Activated T-helper 17 cell treated with anti-CD3 and anti-CD28 coated beads, Interleukin-2, amount 50 U/mL, for 72 hours (primary cell): ENCODE data around the gene ESM1. TPM values are rescaled to one million over a fixed set of nuclear protein-coding genes. Genes with fewer than 3 reads are reported as not detected.

Experiments
- ATAC-seq: fragments of 150-1000 bp; cut with Tn5 transposase; replicated peaks from 2 replicates; pipeline ENCODE4 v1.10.0; 2021; ENCODE audit warnings: mild to moderate bottlenecking, moderate library complexity
- H3K27ac Mint-ChIP-seq: one replicate; pipeline ENCODE4 v1.8.0; 2022; ENCODE audit warnings: mixed read lengths
- H3K27me3 Mint-ChIP-seq: one replicate; pipeline ENCODE4 v1.8.0; 2022; ENCODE audit warnings: mixed read lengths
- H3K36me3 Mint-ChIP-seq: one replicate; pipeline ENCODE4 v1.8.0; 2022; ENCODE audit warnings: low read depth, mild to moderate bottlenecking, mixed read lengths
- H3K4me1 Mint-ChIP-seq: one replicate; pipeline ENCODE4 v1.8.0; 2022; ENCODE audit warnings: mixed read lengths
- H3K4me3 Mint-ChIP-seq: one replicate; pipeline ENCODE4 v1.8.0; 2022; ENCODE audit warnings: mild to moderate bottlenecking, mixed read lengths
- H3K9me3 Mint-ChIP-seq: one replicate; pipeline ENCODE4 v1.8.0; 2022; ENCODE audit warnings: mixed read lengths
- total RNA-seq, 2 donors: library from RNA; stranded (reverse); gene quantifications; one replicate each; pipeline ENCODE4 v1.2.3, GENCODE V29; 2022

Gene ESM1
- total RNA-seq, 2 donors from 2014 or later: 1.6 TPM; not detected in 1

DNA sequence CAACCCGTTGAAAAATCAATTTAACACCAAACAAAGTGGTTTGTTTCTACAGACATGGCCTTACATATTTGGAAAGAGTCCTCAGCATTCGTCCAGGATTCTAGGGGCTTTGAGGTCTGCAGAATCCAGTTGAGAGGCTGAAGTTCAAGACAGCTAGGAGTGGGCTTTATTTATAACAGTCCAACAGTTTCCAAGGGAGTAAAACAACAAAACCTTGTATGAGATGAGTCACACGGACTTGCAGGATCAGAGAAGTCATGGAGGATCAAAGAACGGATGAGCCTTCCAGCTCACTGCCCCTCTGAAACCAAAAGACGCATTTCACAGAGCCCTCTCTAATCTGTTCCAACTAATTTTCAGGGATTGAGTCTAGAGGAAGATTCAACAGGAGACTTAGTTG, 11.1 kb upstream of the ESM1 start:
- Mint-ChIP-seq H3K9me3 (no peaks in the 10 kb centered on the region), H3K36me3 (no peaks in the 10 kb centered on the region), H3K27me3 (no peaks in the 10 kb centered on the region), H3K4me3 (no peak overlapping the region), H3K27ac (no peak overlapping the region), H3K4me1 (peaks cover 7% of the 10 kb centered on the region)
- no peak for ATAC-seq

GRCh38 chr5:54995168-54995567, 9.8 kb upstream of the ESM1 start:
- Mint-ChIP-seq H3K4me3 (no peak overlapping the region), H3K27ac (no peak overlapping the region), H3K36me3 (no peaks in the 10 kb centered on the region), H3K27me3 (no peaks in the 10 kb centered on the region), H3K9me3 (no peaks in the 10 kb centered on the region), H3K4me1 (peaks cover 7% of the 10 kb centered on the region)
- no peak for ATAC-seq

DNA sequence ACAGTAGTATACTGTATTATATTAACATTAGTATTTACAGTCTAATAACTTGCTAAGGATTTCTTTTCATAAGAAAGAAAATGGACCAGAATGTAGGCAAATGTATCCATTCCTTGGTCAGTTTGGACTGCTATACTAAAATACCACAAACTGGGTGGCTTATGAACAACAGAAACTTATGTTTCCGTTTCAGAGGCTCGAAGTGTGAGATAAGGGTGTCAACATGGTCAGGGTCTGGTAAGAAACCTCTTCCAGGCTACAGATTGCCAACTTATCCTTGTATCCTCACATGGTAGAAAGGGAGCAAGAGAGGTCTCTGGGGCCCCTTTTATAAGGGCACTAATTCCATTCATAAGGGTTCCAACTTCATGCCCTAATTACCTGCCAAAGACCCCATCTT, 9.2 kb upstream of the ESM1 start:
- Mint-ChIP-seq H3K27me3 (no peaks in the 10 kb centered on the region), H3K4me3 (no peak overlapping the region), H3K36me3 (no peaks in the 10 kb centered on the region), H3K9me3 (no peaks in the 10 kb centered on the region), H3K4me1 (peaks cover 4% of the 10 kb centered on the region), H3K27ac (no peak overlapping the region)
- no peak for ATAC-seq

DNA sequence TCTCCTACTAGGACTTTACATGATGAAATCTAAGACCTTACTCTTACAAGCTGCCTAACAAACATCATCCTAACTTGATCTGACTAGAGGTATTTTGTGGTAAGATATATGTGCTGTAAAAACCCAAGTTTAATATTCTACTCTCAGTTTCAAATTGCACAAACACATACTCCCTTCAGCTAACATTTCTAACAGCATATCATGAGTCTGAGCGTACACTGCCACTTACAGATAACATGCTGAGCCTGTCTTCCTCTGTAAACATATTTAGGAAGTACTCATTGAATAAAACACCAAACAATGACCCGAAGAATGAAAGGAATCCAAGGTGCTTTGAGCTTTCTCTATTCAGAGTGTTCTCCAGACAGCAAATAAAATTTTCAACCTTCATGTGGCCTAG, 7.9 kb upstream of the ESM1 start:
- no peak for ATAC-seq
- no peak overlapping the region for H3K27ac Mint-ChIP-seq
- no peaks in the 10 kb centered on the region for H3K9me3 Mint-ChIP-seq
- H3K4me1 Mint-ChIP-seq: peaks cover 10% of the 10 kb centered on the region
- H3K36me3 Mint-ChIP-seq: no peaks in the 10 kb centered on the region
- no peak overlapping the region for H3K4me3 Mint-ChIP-seq
- H3K27me3 Mint-ChIP-seq: no peaks in the 10 kb centered on the region

DNA sequence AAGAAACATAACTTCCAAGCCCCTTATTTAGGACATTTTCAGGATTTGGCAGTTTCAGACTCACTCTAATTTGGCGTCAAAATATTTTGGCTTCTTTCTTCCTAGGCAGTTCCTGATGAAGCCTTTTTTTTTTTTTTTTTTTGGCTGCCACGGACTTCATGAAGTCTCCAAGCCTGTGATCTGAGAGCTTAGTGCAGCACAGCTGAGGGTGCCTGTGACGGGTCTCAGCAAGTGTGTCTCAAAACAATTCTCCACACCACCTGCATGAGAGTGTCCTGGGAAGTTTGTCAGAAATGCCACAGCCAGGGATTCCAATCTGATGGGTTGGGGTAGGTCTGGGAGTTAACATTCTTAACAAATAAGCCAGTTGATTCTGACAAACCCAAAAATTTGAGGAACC, 6.0 kb upstream of the ESM1 start:
- H3K4me3 Mint-ChIP-seq: no peak overlapping the region
- no peaks in the 10 kb centered on the region for H3K36me3 Mint-ChIP-seq
- H3K27ac Mint-ChIP-seq: no peak overlapping the region
- ATAC-seq: no peak
- peaks cover 20% of the 10 kb centered on the region for H3K4me1 Mint-ChIP-seq
- H3K9me3 Mint-ChIP-seq: no peaks in the 10 kb centered on the region
- no peaks in the 10 kb centered on the region for H3K27me3 Mint-ChIP-seq

- no peak for ATAC-seq
- no peaks in the 10 kb centered on the region for H3K36me3 Mint-ChIP-seq
- H3K4me3 Mint-ChIP-seq: no peak overlapping the region
- no peak overlapping the region for H3K27ac Mint-ChIP-seq
- no peaks in the 10 kb centered on the region for H3K27me3 Mint-ChIP-seq
- no peaks in the 10 kb centered on the region for H3K9me3 Mint-ChIP-seq
- peaks cover 20% of the 10 kb centered on the region for H3K4me1 Mint-ChIP-seq
These were observed 5.5 kb upstream of the ESM1 start for GRCh38 chr5:54990841-54991258.

- H3K4me3 Mint-ChIP-seq: no peak overlapping the region
- no peaks in the 10 kb centered on the region for H3K36me3 Mint-ChIP-seq
- no peaks in the 10 kb centered on the region for H3K27me3 Mint-ChIP-seq
- H3K9me3 Mint-ChIP-seq: no peaks in the 10 kb centered on the region
- ATAC-seq: no peak
- H3K27ac Mint-ChIP-seq: no peak overlapping the region
- H3K4me1 Mint-ChIP-seq: peaks cover 20% of the 10 kb centered on the region
These were observed 3.4 kb upstream of the ESM1 start for GRCh38 chr5:54988817-54989216.

DNA sequence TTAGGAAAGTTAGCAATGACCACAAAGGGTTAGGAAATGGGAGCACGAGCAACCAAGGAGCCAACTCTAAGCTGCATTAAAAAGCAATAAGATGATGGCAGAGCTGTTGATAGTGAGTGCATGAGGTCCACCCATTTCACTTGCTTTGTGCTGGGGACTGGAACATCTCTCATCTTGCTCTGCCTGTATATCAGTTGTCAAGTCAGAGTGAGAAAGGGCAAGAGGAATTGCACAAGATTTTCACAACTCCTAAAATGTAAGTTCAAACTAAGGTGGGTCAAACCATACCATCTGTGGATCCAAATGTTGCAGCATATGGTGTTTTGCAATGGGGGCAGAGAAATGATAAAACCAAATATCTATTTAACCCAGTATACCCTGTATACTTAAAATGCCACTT, 2.8 kb upstream of the ESM1 start:
- Mint-ChIP-seq H3K9me3 (no peaks in the 10 kb centered on the region), H3K27me3 (no peaks in the 10 kb centered on the region), H3K4me1 (peaks cover 20% of the 10 kb centered on the region), H3K36me3 (no peaks in the 10 kb centered on the region), H3K4me3 (no peak overlapping the region), H3K27ac (no peak overlapping the region)
- no peak for ATAC-seq

- no peaks in the 10 kb centered on the region for H3K9me3 Mint-ChIP-seq
- peaks cover 20% of the 10 kb centered on the region for H3K4me1 Mint-ChIP-seq
- no peak for ATAC-seq
- H3K27me3 Mint-ChIP-seq: no peaks in the 10 kb centered on the region
- no peak overlapping the region for H3K27ac Mint-ChIP-seq
- no peaks in the 10 kb centered on the region for H3K36me3 Mint-ChIP-seq
- H3K4me3 Mint-ChIP-seq: no peak overlapping the region
These were observed 869 bp upstream of the ESM1 start for GRCh38 chr5:54986269-54986654.

- no peak for ATAC-seq
- H3K36me3 Mint-ChIP-seq: no peaks in the 10 kb centered on the region
- peaks cover 4% of the 10 kb centered on the region for H3K4me1 Mint-ChIP-seq
- no peaks in the 10 kb centered on the region for H3K9me3 Mint-ChIP-seq
- H3K4me3 Mint-ChIP-seq: no peak overlapping the region
- no peaks in the 10 kb centered on the region for H3K27me3 Mint-ChIP-seq
- H3K27ac Mint-ChIP-seq: no peak overlapping the region
These were observed 3.5 kb downstream of the ESM1 start for GRCh38 chr5:54981928-54982327.

DNA sequence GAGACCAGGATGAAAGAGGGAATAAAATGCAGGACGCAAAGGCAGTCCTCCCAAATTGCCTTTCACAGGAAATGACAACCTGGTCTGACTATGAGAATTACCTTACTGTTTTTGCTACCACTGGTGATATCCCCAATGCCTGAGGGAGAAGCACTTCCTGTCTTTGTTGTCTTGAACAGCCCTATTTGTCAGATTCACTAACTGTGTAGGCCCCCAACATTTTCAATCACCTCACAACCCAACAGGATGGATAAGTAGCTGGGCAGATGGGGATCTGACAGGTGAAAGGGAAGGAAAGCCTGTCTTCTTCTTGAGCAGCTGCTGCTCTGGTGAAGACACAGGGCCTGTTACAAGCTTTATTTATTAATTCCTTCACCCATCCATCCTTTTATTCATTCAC, 9.7 kb downstream of the ESM1 start:
- no peak for ATAC-seq
- Mint-ChIP-seq H3K4me1 (no peaks in the 10 kb centered on the region), H3K27ac (no peak overlapping the region)

DNA sequence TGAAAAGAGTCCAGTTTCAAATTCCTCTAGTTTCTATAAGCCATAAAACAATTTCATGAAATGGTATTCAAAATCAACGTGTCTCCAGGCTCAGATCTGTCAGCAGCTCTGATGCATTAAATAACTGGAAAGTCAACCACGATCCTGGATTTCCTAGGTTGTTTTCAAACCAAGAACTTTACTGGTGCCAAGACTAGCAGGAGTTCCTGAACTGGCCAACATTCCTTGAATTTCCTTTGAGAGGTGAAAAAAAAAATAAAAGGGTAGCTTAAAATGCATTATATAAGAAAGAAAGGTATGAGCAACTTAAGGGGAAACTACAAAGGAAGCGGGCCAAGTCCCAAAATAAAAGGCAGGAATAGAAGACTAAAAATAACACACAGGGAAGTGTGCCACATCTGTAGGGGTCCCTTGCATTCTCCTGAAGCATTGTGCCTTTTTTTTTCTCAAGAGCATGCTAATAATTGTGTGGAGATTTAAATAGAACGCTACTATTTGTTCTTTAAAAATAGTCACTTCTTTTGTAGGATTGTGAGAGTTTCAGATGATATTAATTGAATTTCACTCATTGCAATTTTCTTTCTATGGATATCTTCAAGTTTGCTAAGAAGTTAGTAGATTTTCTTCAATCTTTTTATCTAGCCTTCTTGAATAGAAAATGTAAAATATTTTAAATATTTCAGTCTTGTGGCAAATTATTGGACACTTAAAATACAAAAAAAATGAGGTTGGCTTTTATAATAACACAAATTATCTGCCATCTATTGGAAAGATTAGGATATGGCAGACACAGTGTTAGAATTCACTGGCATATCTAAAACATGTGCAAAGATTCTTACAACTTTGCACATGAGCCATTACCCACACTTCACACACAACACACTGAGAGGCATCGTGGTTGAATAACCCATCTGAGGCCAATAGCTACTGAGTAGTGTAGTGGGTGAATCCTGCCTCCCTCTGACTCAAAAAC, 15.3 kb downstream of the ESM1 start:
- H3K9me3 Mint-ChIP-seq: no peaks in the 10 kb centered on the region
- no peaks in the 10 kb centered on the region for H3K36me3 Mint-ChIP-seq
- ATAC-seq: no peak
- H3K27ac Mint-ChIP-seq: no peak overlapping the region
- H3K4me3 Mint-ChIP-seq: no peak overlapping the region
- no peaks in the 10 kb centered on the region for H3K27me3 Mint-ChIP-seq
- H3K4me1 Mint-ChIP-seq: peaks cover 4% of the 10 kb centered on the region

More for the DNA sequence above, 9.7 kb downstream of the ESM1 start:
- H3K9me3 Mint-ChIP-seq: no peaks in the 10 kb centered on the region
- H3K4me3 Mint-ChIP-seq: no peak overlapping the region
- H3K27me3 Mint-ChIP-seq: no peaks in the 10 kb centered on the region
- no peaks in the 10 kb centered on the region for H3K36me3 Mint-ChIP-seq

- H3K36me3 Mint-ChIP-seq: no peaks in the 10 kb centered on the region
- peaks cover 4% of the 10 kb centered on the region for H3K4me1 Mint-ChIP-seq
- no peaks in the 10 kb centered on the region for H3K27me3 Mint-ChIP-seq
- H3K9me3 Mint-ChIP-seq: no peaks in the 10 kb centered on the region
- no peak overlapping the region for H3K4me3 Mint-ChIP-seq
- no peak overlapping the region for H3K27ac Mint-ChIP-seq
- no peak for ATAC-seq
These were observed 16.2 kb downstream of the ESM1 start for GRCh38 chr5:54969242-54969641.

GRCh38 chr5:54965806-54966205, 19.6 kb downstream of the ESM1 start:
- Mint-ChIP-seq H3K4me1 (peaks cover 4% of the 10 kb centered on the region), H3K27ac (no peak overlapping the region), H3K4me3 (no peak overlapping the region), H3K27me3 (no peaks in the 10 kb centered on the region), H3K9me3 (no peaks in the 10 kb centered on the region), H3K36me3 (no peaks in the 10 kb centered on the region)
- no peak for ATAC-seq

- no peak for ATAC-seq
- Mint-ChIP-seq H3K4me3 (no peak overlapping the region), H3K4me1 (peaks cover 4% of the 10 kb centered on the region), H3K27ac (no peak overlapping the region), H3K36me3 (no peaks in the 10 kb centered on the region), H3K9me3 (no peaks in the 10 kb centered on the region), H3K27me3 (no peaks in the 10 kb centered on the region)
These were observed 21.0 kb downstream of the ESM1 start for GRCh38 chr5:54964405-54964804.
